NCI-H82 treated with DMSO at 0.1 percent for 48 hours (cell line): ENCODE measurements around the gene BDH1.
"Not testable (repeated sequence)": the region's sequence is repeated elsewhere in the genome, so short reads cannot be mapped to it uniquely, and the experiment has no call there.

Experiments used
- DNase-seq: peaks from one replicate; lab custom pipeline; 2025; ENCODE audit not compliant: unreplicated experiment; lab: John Stamatoyannopoulos, UW

The BDH1 gene

DNA sequence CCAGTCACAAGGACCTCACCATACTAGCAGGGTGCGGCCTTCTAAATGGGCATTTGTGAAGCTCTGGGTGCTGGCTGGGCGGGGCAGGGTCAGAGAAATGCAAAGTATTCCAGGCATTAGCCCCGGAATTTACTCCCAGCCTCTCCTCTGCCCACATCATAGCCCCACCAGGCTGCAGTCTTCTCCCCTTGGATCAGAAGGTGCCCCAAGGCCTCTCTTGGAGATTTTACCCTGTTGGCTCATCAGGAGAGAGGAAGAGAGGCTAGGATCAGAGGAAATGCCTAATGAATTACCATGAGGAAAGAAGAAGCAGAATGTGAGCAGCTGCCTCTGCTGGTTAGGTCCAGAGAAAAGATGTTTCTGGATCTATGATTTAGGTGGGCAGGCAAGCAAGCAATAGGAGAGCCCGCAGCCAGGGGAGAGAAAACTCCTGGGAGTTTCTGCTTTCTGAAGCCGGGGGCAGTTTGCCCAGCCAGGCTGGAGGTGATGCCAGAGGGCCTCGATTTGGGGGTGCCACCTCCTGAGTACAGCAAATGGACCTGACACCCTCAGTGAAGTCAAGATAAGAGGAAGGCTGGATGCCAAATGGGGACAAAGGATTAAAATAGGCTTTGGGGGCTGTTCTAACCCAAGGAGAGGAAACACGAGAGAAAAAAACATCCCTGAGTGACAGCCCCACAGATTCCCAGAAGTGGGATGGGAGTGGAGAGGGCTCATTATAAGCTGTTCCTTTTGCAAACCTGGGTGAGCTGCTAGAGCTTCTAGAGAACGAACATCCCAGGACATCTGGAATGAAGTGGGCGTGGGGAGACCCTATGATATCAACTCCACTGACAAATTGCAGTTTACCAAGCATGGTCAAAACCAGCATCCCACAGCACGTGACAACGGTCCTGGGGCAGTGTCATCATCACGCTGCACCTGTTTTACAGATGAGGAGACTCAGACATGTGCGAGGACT lies 65.4 kb downstream of the BDH1 start:
- DNase-seq = no peak

- DNase-seq = no peak
These were observed 67.8 kb downstream of the BDH1 start for GRCh38 chr3:197487911-197488391.

- no peak for DNase-seq
These were observed 68.9 kb downstream of the BDH1 start for GRCh38 chr3:197486861-197487260.

DNA sequence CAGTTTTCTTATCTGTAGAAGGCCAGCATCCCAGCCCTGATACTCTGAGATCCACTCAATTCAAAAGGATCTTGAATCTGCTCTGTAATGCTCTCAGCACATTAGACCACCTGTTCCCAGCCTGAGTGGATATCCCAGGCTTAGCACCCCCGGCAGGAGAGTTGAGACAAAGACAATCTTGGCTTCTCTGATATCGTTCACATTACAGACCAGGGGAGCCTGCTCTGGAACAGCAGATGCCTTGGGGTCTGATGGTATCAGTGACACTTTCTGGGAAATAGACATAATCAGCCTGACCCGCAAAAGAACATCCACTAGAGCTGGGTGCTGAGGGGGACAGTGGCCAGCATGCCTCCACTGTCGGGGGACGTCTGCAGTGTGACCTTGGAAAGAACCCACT lies 70.6 kb downstream of the BDH1 start:
- DNase-seq = peak; percentile 32

DNA sequence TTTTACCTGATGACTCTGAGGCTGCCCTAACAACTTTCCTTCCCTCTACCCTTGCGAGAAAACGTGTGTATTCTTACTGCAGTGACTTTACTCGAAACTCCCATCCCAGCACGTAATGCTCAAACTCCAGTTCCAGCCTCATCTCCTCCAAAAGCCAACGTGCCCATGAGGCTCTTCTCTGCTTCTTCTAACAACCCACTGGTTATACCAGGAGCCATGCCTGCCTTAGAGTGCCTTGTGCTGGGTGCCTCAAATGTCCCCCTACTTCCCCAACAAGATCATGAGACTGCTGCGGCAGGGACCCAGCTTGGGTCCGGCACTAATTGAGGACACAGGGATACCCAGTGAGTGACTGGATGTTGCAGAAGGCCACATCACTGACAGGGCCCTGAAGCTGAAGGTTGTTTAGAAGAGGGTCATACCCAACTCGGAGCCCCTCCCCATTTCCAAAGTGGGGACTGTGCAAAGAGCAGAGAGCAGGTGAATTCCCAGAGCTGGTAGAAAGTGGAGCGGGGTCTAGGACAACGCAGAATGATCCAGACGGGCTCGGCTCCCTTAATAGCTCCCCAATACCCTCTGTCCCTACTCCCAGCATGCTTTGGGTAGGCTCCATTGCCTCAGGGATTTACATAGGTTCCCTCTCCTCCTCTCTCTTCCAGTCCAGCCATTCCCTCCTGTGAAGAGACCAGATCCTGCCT lies 71.4 kb downstream of the BDH1 start:
- no peak for DNase-seq

DNA sequence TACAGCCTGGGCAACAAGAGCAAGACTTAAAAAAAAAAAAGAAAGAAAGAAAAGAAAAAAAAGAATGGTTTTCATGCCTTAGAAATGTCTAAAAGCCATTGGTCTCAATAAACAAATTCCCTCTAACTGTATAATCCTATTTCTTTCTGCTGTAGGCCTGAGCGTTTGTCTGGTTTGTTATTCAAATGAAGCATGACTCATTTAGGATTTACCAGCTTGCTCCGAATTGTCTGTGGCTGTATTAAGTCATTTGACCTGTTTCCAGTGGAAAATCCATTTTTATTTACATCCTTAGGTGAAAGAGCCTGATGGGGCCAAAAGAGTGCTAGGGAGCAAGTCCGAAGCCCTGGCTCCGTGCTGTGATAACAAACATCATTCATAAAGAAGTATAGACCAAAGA lies 73.8 kb downstream of the BDH1 start:
- no peak for DNase-seq

GRCh38 chr3:197480320-197480719 lies 75.4 kb downstream of the BDH1 start:
- DNase-seq = no peak

GRCh38 chr3:197478746-197479668 lies 76.8 kb downstream of the BDH1 start:
- no peak for DNase-seq

DNA sequence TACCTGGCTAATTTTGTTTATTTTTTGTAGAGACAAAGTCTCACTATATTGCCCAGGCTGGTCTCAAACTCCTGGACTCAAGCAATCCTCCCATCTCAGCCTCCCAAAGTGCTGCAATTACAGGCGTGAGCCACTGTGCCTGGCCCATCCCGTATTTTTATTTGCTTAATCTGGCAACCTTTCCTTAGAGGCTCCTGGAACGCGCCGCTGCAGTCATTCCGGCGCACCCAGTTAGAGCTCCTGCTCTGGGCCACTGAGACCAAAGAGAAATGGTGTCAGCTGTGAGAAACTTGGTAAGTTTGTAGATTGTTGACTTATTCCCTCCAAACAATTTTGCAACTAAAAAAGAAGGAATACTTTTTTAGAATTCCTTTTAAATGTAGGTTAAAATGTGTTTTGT lies 78.0 kb downstream of the BDH1 start:
- DNase-seq = not testable (repeated sequence)

- no peak for DNase-seq
These were observed 79.7 kb downstream of the BDH1 start for GRCh38 chr3:197475997-197476525.

- no peak for DNase-seq
These were observed 80.3 kb downstream of the BDH1 start for GRCh38 chr3:197475514-197475913.

- DNase-seq = no peak
These were observed 83.6 kb downstream of the BDH1 start for GRCh38 chr3:197472151-197472550.

GRCh38 chr3:197471221-197472010 lies 84.4 kb downstream of the BDH1 start:
- DNase-seq = no peak

- DNase-seq = no peak
These were observed 86.8 kb downstream of the BDH1 start for GRCh38 chr3:197468866-197469382.

DNA sequence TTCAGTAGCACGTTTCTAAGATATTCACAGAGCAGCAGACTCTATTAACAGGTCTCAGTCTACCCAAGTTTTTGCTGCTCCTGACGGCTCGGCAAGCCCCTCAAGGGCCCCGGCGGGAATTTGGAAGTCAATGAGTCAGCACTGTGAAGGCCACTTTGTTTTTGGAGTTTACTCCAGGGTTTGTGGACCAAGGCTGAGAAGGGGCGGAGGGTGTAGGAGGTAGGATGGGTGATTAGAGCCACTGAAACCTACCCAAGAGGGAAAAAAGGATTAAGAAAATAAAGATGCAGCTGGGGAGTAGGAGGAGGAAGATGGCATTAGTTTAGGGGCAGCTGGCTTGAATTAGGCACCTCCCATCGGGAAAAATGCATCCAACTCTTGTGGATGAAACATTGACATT lies 87.6 kb downstream of the BDH1 start:
- peak; percentile 79 for DNase-seq

DNA sequence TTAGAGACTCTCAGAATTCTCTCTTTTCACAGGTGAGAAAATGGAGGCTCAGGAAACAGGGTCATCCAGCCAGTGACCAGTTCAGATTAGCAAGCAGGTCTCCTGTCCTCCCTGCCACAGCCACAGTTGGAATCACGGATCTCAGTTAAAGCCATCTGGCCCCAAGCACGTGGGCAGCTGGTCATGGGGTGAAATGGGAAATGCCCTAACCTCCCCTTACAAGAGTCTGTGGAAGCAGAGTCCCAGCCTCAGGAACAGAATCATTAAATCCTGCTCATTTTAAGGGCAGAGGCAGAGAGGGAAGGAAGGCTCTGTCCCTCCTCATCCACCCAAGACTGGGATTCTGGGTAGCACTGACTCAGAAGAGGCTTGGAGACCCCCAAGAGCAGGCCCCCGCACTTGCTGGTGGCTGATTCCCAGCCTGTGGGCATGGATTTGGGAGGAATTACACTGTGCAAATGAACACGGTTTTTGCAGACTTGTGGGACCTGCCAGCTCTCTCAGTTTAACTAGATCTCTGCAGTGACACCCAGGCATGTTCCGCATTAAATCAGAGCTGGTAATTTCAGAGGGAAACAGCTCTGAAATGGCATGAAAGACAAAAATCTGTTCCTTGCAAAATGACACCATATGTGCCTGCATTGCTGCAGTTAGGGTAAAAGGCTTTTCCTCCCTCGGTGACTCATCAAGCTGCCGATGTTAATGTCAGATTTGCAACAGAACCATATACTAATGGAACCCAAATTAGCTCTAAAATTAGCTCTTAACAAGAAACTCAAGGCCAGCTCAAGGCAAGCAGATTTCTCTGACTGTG lies 89.0 kb downstream of the BDH1 start:
- DNase-seq = peak; percentile 55

DNA sequence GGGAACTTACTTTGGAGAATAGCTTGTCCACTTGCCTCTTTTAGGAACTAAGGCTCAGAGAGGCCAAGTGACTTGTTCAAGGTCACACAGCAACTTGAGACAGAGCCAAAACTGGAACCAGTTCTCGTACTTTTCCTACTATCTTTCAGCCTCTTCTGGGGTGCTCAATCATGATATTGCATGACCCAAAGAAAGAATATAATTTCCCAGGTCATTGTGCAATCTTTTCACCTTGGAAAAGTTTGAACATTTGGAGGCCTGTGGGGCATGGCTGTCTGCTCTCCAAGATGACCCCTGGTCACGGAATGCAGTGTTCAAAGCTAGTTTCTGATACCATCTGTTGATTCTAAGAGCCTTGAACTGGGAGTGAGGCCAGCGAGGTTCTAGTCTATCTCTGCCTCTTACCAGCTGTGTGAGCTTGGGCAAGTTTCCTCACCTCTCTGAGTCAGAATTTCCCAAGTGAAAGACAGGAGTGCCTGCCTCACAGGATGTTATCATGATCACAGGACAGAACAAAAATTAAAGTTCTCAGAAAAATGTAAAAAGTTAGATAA lies 89.7 kb downstream of the BDH1 start:
- no peak for DNase-seq

DNA sequence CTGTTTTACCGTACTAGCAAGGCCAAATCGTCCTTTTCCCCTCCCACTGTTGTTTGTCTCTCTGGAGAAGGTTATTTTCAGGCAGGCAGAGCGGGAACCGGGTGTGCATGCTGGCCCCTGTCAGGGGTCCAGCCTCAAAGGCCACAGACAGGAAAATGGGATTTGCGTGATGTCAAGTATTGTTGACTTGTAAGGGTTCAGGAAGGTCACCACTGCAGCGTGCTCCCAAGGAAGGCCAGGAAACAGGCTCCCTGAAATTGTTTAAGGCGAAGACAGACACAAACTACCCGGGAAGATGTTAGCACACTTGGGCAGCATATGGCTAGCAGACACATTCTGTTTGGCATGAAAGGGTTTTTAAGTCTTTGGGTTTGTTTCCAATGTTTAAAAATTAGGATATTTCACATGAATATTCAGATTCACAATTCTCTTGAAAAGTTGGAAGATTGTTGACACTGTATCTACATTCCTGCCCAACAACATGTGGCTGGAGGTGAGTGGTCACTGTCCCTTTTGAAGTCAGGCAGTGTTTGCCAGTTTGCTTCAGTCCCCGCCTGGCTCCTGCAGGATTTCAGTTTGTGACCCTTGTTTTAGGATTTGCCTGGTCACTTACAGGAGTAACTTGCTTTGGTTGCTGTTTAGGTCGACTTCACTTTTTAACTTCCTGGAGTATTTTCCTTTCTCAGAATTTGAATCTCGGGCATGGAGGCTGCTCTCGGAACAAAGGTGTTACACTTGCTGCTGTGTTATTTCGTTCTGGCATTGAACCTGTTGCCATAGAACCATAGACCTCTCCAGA lies 90.4 kb downstream of the BDH1 start:
- no peak for DNase-seq
